Activated naive CD8-positive, alpha-beta T cell treated with anti-CD3 and anti-CD28 coated beads for 36 hours (primary cell): ENCODE data around the gene GLUD1. TPM values are rescaled to one million over a fixed set of nuclear protein-coding genes. Genes with fewer than 3 reads are reported as not detected.
A peak's percentile ranks its signal among the peaks of the same experiment; 100 is the strongest.
"Not testable (repeated sequence)": the region's sequence is repeated elsewhere in the genome, so short reads cannot be mapped to it uniquely, and the experiment has no call there.

Source experiments
- DNase-seq: peaks from one replicate; pipeline ENCODE4 v3.0.0; 2021
- H3K27ac Mint-ChIP-seq: one replicate; pipeline ENCODE4 v1.8.0; 2022; ENCODE audit warnings: mild to moderate bottlenecking, moderate library complexity, mixed read lengths
- H3K27me3 Mint-ChIP-seq: one replicate; pipeline ENCODE4 v1.8.0; 2022; ENCODE audit warnings: mild to moderate bottlenecking, mixed read lengths
- H3K36me3 Mint-ChIP-seq: one replicate; pipeline ENCODE4 v1.8.0; 2021; ENCODE audit warnings: mild to moderate bottlenecking, mixed read lengths
- H3K4me1 Mint-ChIP-seq: one replicate; pipeline ENCODE4 v1.8.0; 2021; ENCODE audit warnings: mixed read lengths
- H3K4me3 Mint-ChIP-seq: one replicate; pipeline ENCODE4 v1.8.0; 2022; ENCODE audit warnings: mild to moderate bottlenecking, moderate library complexity, mixed read lengths
- H3K9me3 Mint-ChIP-seq: one replicate; pipeline ENCODE4 v1.8.0; 2022; ENCODE audit warnings: mixed read lengths
- total RNA-seq, 2 experiments: library from RNA; stranded (reverse); gene quantifications; one replicate each; pipeline ENCODE4 v1.2.3, GENCODE V29; 2021

Gene GLUD1
- total RNA-seq, 2 experiments from 2014 or later: 89.0 to 91.5 TPM

GRCh38 chr10:87072449-87072848 is 22.2 kb downstream of the GLUD1 start:
- peaks cover 5% of the 10 kb centered on the region for H3K4me1 Mint-ChIP-seq
- H3K4me3 Mint-ChIP-seq: no peak overlapping the region
- no peak overlapping the region for H3K27ac Mint-ChIP-seq
- peaks cover 11% of the 10 kb centered on the region for H3K36me3 Mint-ChIP-seq
- H3K27me3 Mint-ChIP-seq: no peaks in the 10 kb centered on the region
- no peak for DNase-seq
- H3K9me3 Mint-ChIP-seq: no peaks in the 10 kb centered on the region

DNA sequence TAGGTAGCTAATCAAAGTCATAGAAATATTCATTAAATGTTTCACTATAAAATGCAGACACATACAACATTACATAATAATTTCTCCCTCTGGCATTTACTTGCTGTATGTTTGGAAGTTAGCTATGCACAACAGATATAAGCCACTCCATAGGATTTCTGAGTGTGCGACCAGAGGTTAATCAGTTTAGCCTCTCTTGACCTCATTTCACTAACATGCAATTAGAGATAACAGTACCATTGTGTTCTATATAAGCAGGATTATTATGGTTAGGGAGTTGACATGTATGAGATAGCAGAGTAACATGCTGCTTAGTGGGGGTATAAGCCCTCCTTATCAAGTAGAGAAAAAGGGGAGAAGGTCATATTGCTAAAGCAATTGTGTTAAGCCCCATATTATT is 26.4 kb downstream of the GLUD1 start:
- Mint-ChIP-seq H3K9me3 (no peaks in the 10 kb centered on the region), H3K4me1 (no peaks in the 10 kb centered on the region), H3K4me3 (no peak overlapping the region), H3K27ac (no peak overlapping the region), H3K27me3 (no peaks in the 10 kb centered on the region), H3K36me3 (peaks cover 29% of the 10 kb centered on the region)
- DNase-seq: no peak

GRCh38 chr10:87066865-87067264 is 27.8 kb downstream of the GLUD1 start:
- no peak overlapping the region for H3K27ac Mint-ChIP-seq
- no peaks in the 10 kb centered on the region for H3K9me3 Mint-ChIP-seq
- H3K4me1 Mint-ChIP-seq: no peaks in the 10 kb centered on the region
- no peaks in the 10 kb centered on the region for H3K27me3 Mint-ChIP-seq
- H3K4me3 Mint-ChIP-seq: no peak overlapping the region
- H3K36me3 Mint-ChIP-seq: peaks cover 29% of the 10 kb centered on the region
- DNase-seq: no peak

GRCh38 chr10:87066178-87066577 is 28.5 kb downstream of the GLUD1 start:
- H3K36me3 Mint-ChIP-seq: peaks cover 27% of the 10 kb centered on the region

GRCh38 chr10:87064651-87065050 is 30.0 kb downstream of the GLUD1 start:
- Mint-ChIP-seq H3K4me1 (no peaks in the 10 kb centered on the region), H3K9me3 (no peaks in the 10 kb centered on the region), H3K36me3 (peaks cover 30% of the 10 kb centered on the region), H3K27me3 (no peaks in the 10 kb centered on the region), H3K27ac (no peak overlapping the region), H3K4me3 (no peak overlapping the region)
- DNase-seq: no peak

More at GRCh38 chr10:87066178-87066577, 28.5 kb downstream of the GLUD1 start:
- Mint-ChIP-seq H3K9me3 (no peaks in the 10 kb centered on the region), H3K27me3 (no peaks in the 10 kb centered on the region), H3K4me3 (no peak overlapping the region), H3K27ac (peak overlapping the region; percentile 11), H3K4me1 (no peaks in the 10 kb centered on the region)
- no peak for DNase-seq

- Mint-ChIP-seq H3K4me1 (no peaks in the 10 kb centered on the region), H3K9me3 (no peaks in the 10 kb centered on the region), H3K4me3 (no peak overlapping the region), H3K36me3 (peaks cover 16% of the 10 kb centered on the region), H3K27ac (no peak overlapping the region), H3K27me3 (no peaks in the 10 kb centered on the region)
- no peak for DNase-seq
Observed at GRCh38 chr10:87060280-87060928, 34.2 kb downstream of the GLUD1 start.

DNA sequence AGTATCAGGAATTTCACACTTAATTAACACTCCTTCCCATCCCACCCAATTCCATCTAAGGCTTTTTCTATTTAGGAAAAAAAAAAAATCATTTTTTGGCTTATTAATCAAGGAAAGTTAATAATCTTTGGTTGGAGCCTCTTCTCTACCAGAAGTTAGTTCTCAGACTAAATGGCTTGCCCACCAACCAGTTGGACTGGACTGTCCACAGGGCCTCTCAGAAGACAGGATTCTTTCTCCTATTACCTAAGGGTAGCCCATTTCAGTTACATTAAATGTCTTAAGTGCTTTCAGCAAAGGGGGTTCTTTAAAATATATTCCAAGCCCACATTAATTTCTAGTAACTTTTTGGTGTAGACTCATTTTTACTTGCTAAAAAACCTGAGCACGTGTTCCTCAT is 35.2 kb downstream of the GLUD1 start:
- H3K4me1 Mint-ChIP-seq: no peaks in the 10 kb centered on the region
- no peak overlapping the region for H3K27ac Mint-ChIP-seq
- DNase-seq: no peak
- H3K4me3 Mint-ChIP-seq: no peak overlapping the region
- H3K27me3 Mint-ChIP-seq: no peaks in the 10 kb centered on the region
- no peaks in the 10 kb centered on the region for H3K9me3 Mint-ChIP-seq
- H3K36me3 Mint-ChIP-seq: peaks cover 16% of the 10 kb centered on the region

GRCh38 chr10:87058171-87058570 is 36.5 kb downstream of the GLUD1 start:
- peaks cover 11% of the 10 kb centered on the region for H3K36me3 Mint-ChIP-seq
- H3K27me3 Mint-ChIP-seq: no peaks in the 10 kb centered on the region
- DNase-seq: no peak
- no peak overlapping the region for H3K4me3 Mint-ChIP-seq
- no peaks in the 10 kb centered on the region for H3K9me3 Mint-ChIP-seq
- no peak overlapping the region for H3K27ac Mint-ChIP-seq
- H3K4me1 Mint-ChIP-seq: no peaks in the 10 kb centered on the region

DNA sequence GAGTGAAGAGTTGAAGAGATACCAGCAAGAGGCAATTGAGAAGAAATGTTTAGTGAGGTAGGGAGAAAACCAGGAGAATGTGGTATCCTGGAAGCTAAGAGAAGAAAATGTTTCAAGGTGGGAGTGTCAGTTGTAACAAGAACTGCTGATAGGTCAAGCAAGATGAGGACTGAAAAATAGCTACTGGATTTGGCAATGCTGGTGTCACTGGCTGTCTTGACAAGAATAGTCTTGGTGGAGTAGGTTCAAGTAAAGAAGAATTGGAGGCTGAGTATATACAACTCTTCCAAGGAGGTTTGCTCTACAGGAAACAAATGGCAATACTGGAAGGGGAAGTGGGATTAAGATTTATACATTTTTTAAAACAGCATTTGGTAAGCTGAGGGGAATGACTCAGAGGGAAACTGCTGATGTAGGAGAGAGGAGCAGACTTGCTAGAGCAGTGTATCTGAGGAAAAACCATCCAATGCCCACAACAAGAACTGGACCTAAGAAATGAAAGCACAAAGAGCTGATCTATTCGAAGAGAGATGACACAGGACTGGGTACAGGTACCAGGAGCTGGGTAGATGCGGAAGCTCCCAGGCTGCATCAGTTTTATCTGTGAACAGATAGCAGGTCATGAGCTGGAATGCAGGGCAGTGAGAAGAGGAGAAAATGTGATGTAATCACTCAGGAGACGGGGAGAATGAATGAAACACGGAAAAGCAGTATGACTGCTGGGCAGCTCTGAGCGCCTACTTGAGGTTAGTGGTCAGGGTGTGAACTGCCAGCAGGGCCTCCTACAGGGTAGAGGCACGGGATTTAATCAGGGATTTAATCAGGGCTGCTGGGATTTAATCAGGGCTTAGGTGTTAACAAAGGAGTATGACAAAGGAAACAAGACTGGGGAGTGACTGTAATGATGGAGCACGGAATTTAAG is 40.0 kb downstream of the GLUD1 start:
- Mint-ChIP-seq H3K27ac (no peak overlapping the region), H3K36me3 (peaks cover 9% of the 10 kb centered on the region), H3K9me3 (no peaks in the 10 kb centered on the region), H3K4me3 (no peak overlapping the region), H3K4me1 (no peaks in the 10 kb centered on the region), H3K27me3 (no peaks in the 10 kb centered on the region)
- no peak for DNase-seq

- H3K27ac Mint-ChIP-seq: no peak overlapping the region
- no peaks in the 10 kb centered on the region for H3K27me3 Mint-ChIP-seq
- H3K4me1 Mint-ChIP-seq: no peaks in the 10 kb centered on the region
- peaks cover 11% of the 10 kb centered on the region for H3K36me3 Mint-ChIP-seq
- H3K9me3 Mint-ChIP-seq: no peaks in the 10 kb centered on the region
- H3K4me3 Mint-ChIP-seq: no peak overlapping the region
- no peak for DNase-seq
Observed at GRCh38 chr10:87053577-87054181, 41.0 kb downstream of the GLUD1 start.

DNA sequence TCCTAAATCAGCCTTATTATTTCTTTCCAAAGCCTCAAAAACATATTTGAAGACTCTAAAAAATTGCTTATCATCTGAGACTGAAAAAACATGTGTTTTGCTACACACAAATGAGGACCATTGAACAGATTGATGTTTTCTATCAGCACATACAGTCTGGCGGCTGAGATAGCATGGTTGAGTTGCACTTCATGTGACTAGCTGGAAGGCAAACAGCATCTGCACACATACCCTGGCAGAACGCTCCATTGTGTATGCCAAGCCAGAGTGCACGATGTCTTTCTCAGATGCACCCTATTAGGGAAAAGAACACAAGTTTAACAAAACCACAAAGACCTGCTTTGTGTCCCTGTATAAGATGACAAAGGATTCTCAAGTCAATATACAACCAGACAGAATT is 41.5 kb downstream of the GLUD1 start:
- Mint-ChIP-seq H3K36me3 (peaks cover 11% of the 10 kb centered on the region), H3K27me3 (no peaks in the 10 kb centered on the region), H3K4me3 (no peak overlapping the region), H3K27ac (no peak overlapping the region), H3K9me3 (no peaks in the 10 kb centered on the region), H3K4me1 (no peaks in the 10 kb centered on the region)
- no peak for DNase-seq

GRCh38 chr10:87045434-87045938 is 49.2 kb downstream of the GLUD1 start:
- Mint-ChIP-seq H3K4me1 (no peaks in the 10 kb centered on the region), H3K36me3 (peaks cover 27% of the 10 kb centered on the region), H3K4me3 (no peak overlapping the region), H3K9me3 (no peaks in the 10 kb centered on the region), H3K27ac (no peak overlapping the region), H3K27me3 (no peaks in the 10 kb centered on the region)
- DNase-seq: no peak

GRCh38 chr10:87043579-87043978 is 51.1 kb downstream of the GLUD1 start:
- not testable (repeated sequence) for H3K27ac Mint-ChIP-seq, H3K4me1 Mint-ChIP-seq, H3K27me3 Mint-ChIP-seq, H3K4me3 Mint-ChIP-seq, DNase-seq, H3K9me3 Mint-ChIP-seq
- H3K36me3 Mint-ChIP-seq: peaks cover 25% of the 10 kb centered on the region

- H3K4me3 Mint-ChIP-seq: no peak overlapping the region
- no peak overlapping the region for H3K27ac Mint-ChIP-seq
- H3K36me3 Mint-ChIP-seq: peaks cover 13% of the 10 kb centered on the region
- peaks cover 1% of the 10 kb centered on the region for H3K9me3 Mint-ChIP-seq
- no peaks in the 10 kb centered on the region for H3K4me1 Mint-ChIP-seq
- DNase-seq: no peak
- H3K27me3 Mint-ChIP-seq: no peaks in the 10 kb centered on the region
Observed at GRCh38 chr10:87038786-87039185, 55.9 kb downstream of the GLUD1 start.

DNA sequence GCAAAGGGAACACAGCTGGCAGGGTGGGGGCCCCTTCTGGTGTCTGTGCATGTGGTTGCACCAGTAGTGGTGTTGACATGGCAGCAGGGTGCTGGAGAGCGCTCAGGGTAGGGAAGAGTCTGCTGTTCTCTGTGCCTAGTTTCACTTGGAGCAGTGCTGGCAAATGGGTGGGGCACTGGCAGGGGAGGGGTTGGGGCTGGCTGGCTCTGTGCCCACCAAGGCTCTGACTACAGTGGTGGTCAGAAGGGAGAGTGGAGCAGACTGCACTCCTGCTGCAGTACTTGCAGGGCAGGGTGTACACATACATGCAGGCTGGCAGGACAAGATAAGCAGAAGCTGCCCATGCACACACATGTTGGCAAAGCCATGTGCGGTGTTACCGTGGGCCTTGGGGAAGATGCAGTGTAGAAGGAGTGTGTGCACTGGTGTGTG is 56.3 kb downstream of the GLUD1 start:
- peaks cover 11% of the 10 kb centered on the region for H3K36me3 Mint-ChIP-seq
- no peak for DNase-seq
- no peak overlapping the region for H3K27ac Mint-ChIP-seq
- H3K4me3 Mint-ChIP-seq: no peak overlapping the region
- peaks cover 1% of the 10 kb centered on the region for H3K9me3 Mint-ChIP-seq
- H3K4me1 Mint-ChIP-seq: no peaks in the 10 kb centered on the region
- no peaks in the 10 kb centered on the region for H3K27me3 Mint-ChIP-seq
